Gastrocnemius medialis (tissue), 4 donors: Measurements from ENCODE around the gene GABBR1. TPM values are rescaled to one million over a fixed set of nuclear protein-coding genes. Genes with fewer than 3 reads are reported as not detected.

Experiments
- ATAC-seq, 2 donors: fragments of 150-250 bp; one replicate each; pipeline ENCODE4 v1.9.1; 2016
- DNase-seq, 2 donors: peaks; one replicate each; pipeline ENCODE4 v3.0.0-alpha.2; 2019
- H3K27ac ChIP-seq, 4 donors: fragments of 200-600 bp; sonication (generic); 1 replicate in 1 of 4; 2 replicates in 3 of 4; pipeline ENCODE4 v1.5.1; 2016 to 2018; ENCODE audit warnings: mild to moderate bottlenecking in 2 of 4, moderate library complexity in 1 of 4
- H3K27me3 ChIP-seq, 3 donors: fragments of 200-600 bp; sonication (generic) in 2 of 3; 1 replicate in 1 of 3; 2 replicates in 2 of 3; pipeline versions ENCODE4 v1.5.1 to v1.6.0; 2016 to 2019; ENCODE audit warnings: mild to moderate bottlenecking in 1 of 3, moderate library complexity in 1 of 3
- H3K36me3 ChIP-seq, 2 donors: fragments of 200-600 bp; sonication (generic) in 1 of 2; one replicate each; pipeline ENCODE4 v1.5.1; 2017 to 2018
- H3K4me1 ChIP-seq, 2 donors: fragments of 200-600 bp; sonication (generic) in 1 of 2; one replicate each; pipeline ENCODE4 v1.5.1; 2016 to 2017; ENCODE audit warnings: mild to moderate bottlenecking in 2 of 2
- H3K4me3 ChIP-seq, 4 donors: fragments of 200-600 bp; sonication (generic) in 3 of 4; 1 replicate in 1 of 4; 2 replicates in 3 of 4; pipeline ENCODE4 v1.5.1; 2016 to 2019; ENCODE audit warnings: mild to moderate bottlenecking in 2 of 4
- H3K9me3 ChIP-seq, 3 donors: fragments of 200-600 bp; sonication (generic) in 2 of 3; 1 replicate in 1 of 3; 2 replicates in 2 of 3; pipeline ENCODE4 v1.5.1; 2016 to 2019
- CTCF ChIP-seq, 5 experiments: fragments of 450-650 bp in 3 of 5; fragments of 200-600 bp in 2 of 5; sonication (generic) in 2 of 5; IDR thresholded peaks in 4 of 5; conservative IDR thresholded peaks in 1 of 5; 1 replicate in 4 of 5; 2 replicates in 1 of 5; pipeline ENCODE4 v1.5.1; 2016 to 2019; ENCODE audit warnings: antibody characterized with exemption in 5 of 5, mild to moderate bottlenecking in 3 of 5, moderate library complexity in 3 of 5
- POLR2A ChIP-seq, 2 donors: fragments of 450-650 bp; IDR thresholded peaks; one replicate each; pipeline ENCODE4 v1.6.1; 2017; ENCODE audit warnings: antibody characterized with exemption in 2 of 2, mild to moderate bottlenecking in 2 of 2, moderate library complexity in 2 of 2
- in situ Hi-C, 4 donors: fragments of 200-750 bp; cut with MboI; loops; one replicate each; pipeline versions ENCODE4 v1.15.0 to v1.8.0; 2017; ENCODE audit warnings: low sequenced_read_pairs in 4 of 4
- intact Hi-C: fragments of 100-400 bp; cut with DNase I; formaldehyde crosslinking; loops from one replicate; pipeline ENCODE4 v1.15.1; 2023; ENCODE audit warnings: low total_unique reads
- total RNA-seq, 4 donors: library from RNA; depleted of rRNA; stranded (reverse); fragments of >200 nt; gene quantifications; one replicate each; pipeline versions ENCODE4 v1.1.0 to v1.2.3, GENCODE V29; 2016

Gene GABBR1
- total RNA-seq, 4 donors from 2014 or later: 1.0 to 3.8 (median 3.1) TPM

DNA sequence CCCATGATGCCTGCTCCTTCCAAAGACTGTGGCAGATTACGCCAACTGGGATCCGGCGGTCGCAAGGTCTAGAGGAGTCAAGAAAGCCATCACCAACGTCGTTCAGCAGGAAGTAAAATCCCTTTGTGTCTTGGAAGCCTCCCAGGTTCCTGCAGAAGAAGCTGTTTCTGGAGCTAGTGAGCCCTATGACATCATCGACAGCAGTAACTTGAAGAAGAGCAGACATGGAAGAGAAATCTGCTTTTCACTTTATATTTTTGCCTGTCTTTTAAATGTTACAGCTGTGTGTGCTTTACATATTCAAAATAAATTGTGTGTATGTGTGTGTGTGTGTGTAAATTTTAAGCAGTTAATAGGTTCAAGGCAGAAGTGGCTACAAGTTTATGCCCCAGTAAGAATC, 55.4 kb downstream of the GABBR1 start:
- no peaks in the 10 kb centered on the region for H3K9me3 ChIP-seq
- ATAC-seq (no peak), DNase-seq (no peak)
- TF ChIP-seq POLR2A (IDR thresholded peaks at IDR 0.05) (no peak), CTCF (IDR thresholded peaks at IDR 0.05 in 4 of 5, conservative IDR thresholded peaks at IDR 0.05 in 1 of 5) (no peak)
- in situ Hi-C loops (loop anchor here in 3 of 4 donors (25.0 kb wide), 1 partner anchor 890 kb away; no protein-coding TSS in a partner anchor), intact Hi-C loops (no loop called here)
- H3K27ac ChIP-seq: no peak overlapping the region
- no peaks in the 10 kb centered on the region for H3K4me1 ChIP-seq
- H3K4me3 ChIP-seq: no peak overlapping the region
- no peaks in the 10 kb centered on the region for H3K36me3 ChIP-seq
- H3K27me3 ChIP-seq: peaks cover 0 to 2% (median 0%) of the 10 kb centered on the region in 3 donors

DNA sequence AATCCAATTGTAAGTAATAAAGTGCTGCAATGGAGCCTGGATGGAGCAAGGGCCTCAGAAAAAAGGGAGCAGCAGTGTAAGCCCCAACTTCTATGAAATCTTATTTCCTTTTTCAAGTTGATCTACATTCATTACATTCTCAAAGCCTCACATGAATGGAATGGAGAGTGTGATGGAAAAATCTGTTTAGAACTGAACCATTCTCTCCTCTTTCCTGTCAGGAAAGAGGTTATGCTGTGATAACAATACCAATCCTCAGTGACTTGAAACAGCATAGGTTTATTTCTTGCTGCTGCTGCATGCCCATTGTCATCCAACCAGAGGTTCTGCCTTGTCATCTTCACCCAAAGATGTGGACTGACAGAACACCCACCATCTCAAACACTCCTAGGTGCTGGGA, 56.9 kb downstream of the GABBR1 start:
- DNase-seq: no peak
- ATAC-seq: no peak

DNA sequence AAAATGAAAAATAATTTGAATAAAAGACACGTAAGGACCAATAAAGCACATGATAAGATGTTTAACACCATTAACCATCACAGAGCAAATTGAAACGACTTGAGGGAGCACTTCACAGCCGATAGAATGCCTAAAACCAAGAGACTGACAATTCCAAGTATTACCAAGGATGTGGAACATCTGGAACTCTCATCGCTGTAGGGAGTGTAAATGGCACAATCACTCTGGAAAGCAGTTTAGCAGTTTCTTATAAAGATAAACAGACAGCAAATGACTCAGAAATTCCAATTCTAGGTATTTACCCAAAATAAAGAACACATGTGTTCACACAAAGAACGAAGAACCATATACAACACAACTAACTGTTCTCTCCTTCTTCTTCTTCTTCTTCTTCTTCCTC, 65.0 kb downstream of the GABBR1 start:
- DNase-seq (no peak), ATAC-seq (no peak)
- no peaks in the 10 kb centered on the region for H3K36me3 ChIP-seq
- H3K9me3 ChIP-seq: no peaks in the 10 kb centered on the region
- H3K27me3 ChIP-seq: peaks cover 0 to 6% (median 3%) of the 10 kb centered on the region in 3 donors
- in situ Hi-C loops: no loop called here
- H3K4me1 ChIP-seq: no peaks in the 10 kb centered on the region
- intact Hi-C loops: no loop called here
- no peak overlapping the region for H3K4me3 ChIP-seq
- no peak overlapping the region for H3K27ac ChIP-seq
- TF ChIP-seq CTCF (IDR thresholded peaks at IDR 0.05 in 4 of 5, conservative IDR thresholded peaks at IDR 0.05 in 1 of 5): no peak
- no peak for TF ChIP-seq POLR2A (IDR thresholded peaks at IDR 0.05)

More for the DNA sequence above, 56.9 kb downstream of the GABBR1 start:
- H3K9me3 ChIP-seq: no peaks in the 10 kb centered on the region
- intact Hi-C loops (no loop called here), in situ Hi-C loops (loop anchor here in 3 of 4 donors (25.0 kb wide), 1 partner anchor 889 kb away; no protein-coding TSS in a partner anchor)
- H3K4me1 ChIP-seq: no peaks in the 10 kb centered on the region
- no peak overlapping the region for H3K4me3 ChIP-seq
- H3K27me3 ChIP-seq: peaks cover 0 to 5% (median 4%) of the 10 kb centered on the region in 3 donors
- TF ChIP-seq POLR2A (IDR thresholded peaks at IDR 0.05) (no peak), CTCF (IDR thresholded peaks at IDR 0.05 in 4 of 5, conservative IDR thresholded peaks at IDR 0.05 in 1 of 5) (no peak)
- no peak overlapping the region for H3K27ac ChIP-seq
- no peaks in the 10 kb centered on the region for H3K36me3 ChIP-seq

DNA sequence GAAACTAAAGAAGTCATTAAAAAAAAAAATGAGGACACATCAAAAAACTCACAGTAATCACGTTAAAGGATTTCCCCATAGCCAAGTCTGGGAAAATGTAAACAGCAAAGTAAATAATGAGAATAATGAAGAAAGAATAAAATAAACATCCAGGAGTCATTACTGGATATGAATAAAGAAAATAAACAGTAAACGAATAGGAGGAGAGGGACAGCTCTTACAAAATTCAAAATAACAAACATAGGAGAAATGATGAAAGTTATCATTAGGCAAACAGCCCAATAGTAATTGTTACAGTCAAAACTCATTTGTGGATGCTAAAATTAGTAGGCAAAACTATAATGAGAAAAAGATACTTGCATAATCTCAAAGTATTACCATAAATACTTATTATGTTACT, 65.4 kb downstream of the GABBR1 start:
- TF ChIP-seq CTCF (IDR thresholded peaks at IDR 0.05 in 4 of 5, conservative IDR thresholded peaks at IDR 0.05 in 1 of 5) (no peak), POLR2A (IDR thresholded peaks at IDR 0.05) (no peak)
- H3K27me3 ChIP-seq: peaks cover 0 to 6% (median 3%) of the 10 kb centered on the region in 3 donors
- H3K27ac ChIP-seq: no peak overlapping the region
- no peak overlapping the region for H3K4me3 ChIP-seq
- no peaks in the 10 kb centered on the region for H3K36me3 ChIP-seq
- DNase-seq (no peak), ATAC-seq (no peak)
- intact Hi-C loops: no loop called here
- in situ Hi-C loops: no loop called here
- H3K4me1 ChIP-seq: no peaks in the 10 kb centered on the region
- H3K9me3 ChIP-seq: no peaks in the 10 kb centered on the region

GRCh38 chr6:29566856-29567255, 66.1 kb downstream of the GABBR1 start:
- Histone ChIP-seq H3K4me3 (no peak overlapping the region), H3K9me3 (no peaks in the 10 kb centered on the region), H3K27me3 (peaks cover 0 to 3% (median 3%) of the 10 kb centered on the region in 3 donors), H3K27ac (no peak overlapping the region), H3K4me1 (no peaks in the 10 kb centered on the region), H3K36me3 (no peaks in the 10 kb centered on the region)
- in situ Hi-C loops (no loop called here), intact Hi-C loops (no loop called here)
- TF ChIP-seq POLR2A (IDR thresholded peaks at IDR 0.05): no peak
- no peak for TF ChIP-seq CTCF (IDR thresholded peaks at IDR 0.05 in 4 of 5, conservative IDR thresholded peaks at IDR 0.05 in 1 of 5)
- DNase-seq: no peak
- ATAC-seq: no peak
